Chondrocyte (in vitro differentiated cells): ENCODE data around the gene EFTUD2. TPM values are rescaled to one million over a fixed set of nuclear protein-coding genes. Genes with fewer than 3 reads are reported as not detected.

Source experiments
- DNase-seq: peaks from one replicate; pipeline ENCODE4 v3.0.0; 2021; ENCODE audit warnings: mixed read lengths, low spot score
- H3K27ac Mint-ChIP-seq: one replicate; pipeline ENCODE4 v1.8.0; 2021; ENCODE audit warnings: mild to moderate bottlenecking, moderate library complexity, mixed read lengths; ENCODE audit not compliant: unreplicated experiment
- H3K27me3 Mint-ChIP-seq: 2 replicates; pipeline ENCODE4 v1.8.0; 2021; ENCODE audit warnings: low read depth, mixed read lengths
- H3K36me3 Mint-ChIP-seq: 2 replicates; pipeline ENCODE4 v1.8.0; 2021; ENCODE audit warnings: low read depth, mixed read lengths
- H3K4me1 Mint-ChIP-seq: 2 replicates; pipeline ENCODE4 v1.8.0; 2021; ENCODE audit warnings: low read depth, mild to moderate bottlenecking, mixed read lengths
- H3K4me3 Mint-ChIP-seq: one replicate; pipeline ENCODE4 v1.8.0; 2021; ENCODE audit warnings: mild to moderate bottlenecking, moderate library complexity, mixed read lengths; ENCODE audit not compliant: unreplicated experiment
- H3K9me3 Mint-ChIP-seq: 2 replicates; pipeline ENCODE4 v1.8.0; 2021; ENCODE audit warnings: low read depth, mixed read lengths
- total RNA-seq: library from RNA; stranded (reverse); gene quantifications from 3 replicates; pipeline ENCODE4 v1.2.1, GENCODE V29; 2021
- TF ChIP-seq, protein P1 (sequence below): fragments of 200-600 bp; sonication (generic); IDR thresholded peaks from 2 replicates; pipeline ENCODE4 v1.5.0; 2021; ENCODE audit warnings: antibody characterized with exemption, mild to moderate bottlenecking, moderate library complexity

EFTUD2 gene
- total RNA-seq, 1 donor from 2014 or later = 71.9 TPM

- Mint-ChIP-seq H3K27ac (no peak overlapping the region), H3K4me1 (no peaks in the 10 kb centered on the region), H3K4me3 (no peak overlapping the region), H3K27me3 (no peaks in the 10 kb centered on the region), H3K9me3 (no peaks in the 10 kb centered on the region), H3K36me3 (peaks cover 24% of the 10 kb centered on the region)
- TF ChIP-seq, protein P1, sequence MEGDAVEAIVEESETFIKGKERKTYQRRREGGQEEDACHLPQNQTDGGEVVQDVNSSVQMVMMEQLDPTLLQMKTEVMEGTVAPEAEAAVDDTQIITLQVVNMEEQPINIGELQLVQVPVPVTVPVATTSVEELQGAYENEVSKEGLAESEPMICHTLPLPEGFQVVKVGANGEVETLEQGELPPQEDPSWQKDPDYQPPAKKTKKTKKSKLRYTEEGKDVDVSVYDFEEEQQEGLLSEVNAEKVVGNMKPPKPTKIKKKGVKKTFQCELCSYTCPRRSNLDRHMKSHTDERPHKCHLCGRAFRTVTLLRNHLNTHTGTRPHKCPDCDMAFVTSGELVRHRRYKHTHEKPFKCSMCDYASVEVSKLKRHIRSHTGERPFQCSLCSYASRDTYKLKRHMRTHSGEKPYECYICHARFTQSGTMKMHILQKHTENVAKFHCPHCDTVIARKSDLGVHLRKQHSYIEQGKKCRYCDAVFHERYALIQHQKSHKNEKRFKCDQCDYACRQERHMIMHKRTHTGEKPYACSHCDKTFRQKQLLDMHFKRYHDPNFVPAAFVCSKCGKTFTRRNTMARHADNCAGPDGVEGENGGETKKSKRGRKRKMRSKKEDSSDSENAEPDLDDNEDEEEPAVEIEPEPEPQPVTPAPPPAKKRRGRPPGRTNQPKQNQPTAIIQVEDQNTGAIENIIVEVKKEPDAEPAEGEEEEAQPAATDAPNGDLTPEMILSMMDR = no peak
- no peak for DNase-seq
Measured at GRCh38 chr17:44864831-44865230, 34.4 kb downstream of the EFTUD2 start.

GRCh38 chr17:44863061-44863918 is 36.0 kb downstream of the EFTUD2 start:
- peaks cover 24% of the 10 kb centered on the region for H3K36me3 Mint-ChIP-seq
- H3K9me3 Mint-ChIP-seq = no peaks in the 10 kb centered on the region
- no peaks in the 10 kb centered on the region for H3K27me3 Mint-ChIP-seq
- H3K4me1 Mint-ChIP-seq = no peaks in the 10 kb centered on the region
- no peak overlapping the region for H3K27ac Mint-ChIP-seq
- H3K4me3 Mint-ChIP-seq = no peak overlapping the region
- DNase-seq = no peak
- TF ChIP-seq, protein P1 = no peak

- Mint-ChIP-seq H3K27me3 (no peaks in the 10 kb centered on the region), H3K36me3 (peaks cover 24% of the 10 kb centered on the region), H3K27ac (no peak overlapping the region), H3K4me3 (no peak overlapping the region), H3K9me3 (no peaks in the 10 kb centered on the region), H3K4me1 (no peaks in the 10 kb centered on the region)
- DNase-seq = no peak
- TF ChIP-seq, protein P1 = no peak
Measured at GRCh38 chr17:44862278-44862914, 36.8 kb downstream of the EFTUD2 start.

- H3K9me3 Mint-ChIP-seq = no peaks in the 10 kb centered on the region
- no peaks in the 10 kb centered on the region for H3K27me3 Mint-ChIP-seq
- no peak overlapping the region for H3K4me3 Mint-ChIP-seq
- H3K36me3 Mint-ChIP-seq = peaks cover 32% of the 10 kb centered on the region
- TF ChIP-seq, protein P1 = no peak
- DNase-seq = peak; percentile 50
- no peaks in the 10 kb centered on the region for H3K4me1 Mint-ChIP-seq
- no peak overlapping the region for H3K27ac Mint-ChIP-seq
Measured at GRCh38 chr17:44859701-44860100, 39.5 kb downstream of the EFTUD2 start.

- DNase-seq = no peak
- H3K4me3 Mint-ChIP-seq = no peak overlapping the region
- TF ChIP-seq, protein P1 = no peak
- H3K9me3 Mint-ChIP-seq = no peaks in the 10 kb centered on the region
- peaks cover 50% of the 10 kb centered on the region for H3K36me3 Mint-ChIP-seq
- H3K4me1 Mint-ChIP-seq = no peaks in the 10 kb centered on the region
- H3K27ac Mint-ChIP-seq = no peak overlapping the region
- H3K27me3 Mint-ChIP-seq = no peaks in the 10 kb centered on the region
Measured at GRCh38 chr17:44854192-44854591, 45.1 kb downstream of the EFTUD2 start.
